GM23248 (cell line): ENCODE results near the gene PEX1.

Experiments used
- EZH2 ChIP-seq: fragments of 200-600 bp; sonication (generic); IDR thresholded peaks from 2 replicates; pipeline ENCODE4 v1.6.1; 2018; ENCODE audit warnings: antibody characterized with exemption, mild to moderate bottlenecking; ENCODE audit not compliant: insufficient read depth, poor library complexity, severe bottlenecking
- EZH2phosphoT487 ChIP-seq: fragments of 200-600 bp; sonication (generic); IDR thresholded peaks from 2 replicates; pipeline ENCODE4 v1.6.1; 2018; ENCODE audit warnings: antibody characterized with exemption, moderate library complexity, mild to moderate bottlenecking, low read depth; ENCODE audit not compliant: insufficient read depth

DNA sequence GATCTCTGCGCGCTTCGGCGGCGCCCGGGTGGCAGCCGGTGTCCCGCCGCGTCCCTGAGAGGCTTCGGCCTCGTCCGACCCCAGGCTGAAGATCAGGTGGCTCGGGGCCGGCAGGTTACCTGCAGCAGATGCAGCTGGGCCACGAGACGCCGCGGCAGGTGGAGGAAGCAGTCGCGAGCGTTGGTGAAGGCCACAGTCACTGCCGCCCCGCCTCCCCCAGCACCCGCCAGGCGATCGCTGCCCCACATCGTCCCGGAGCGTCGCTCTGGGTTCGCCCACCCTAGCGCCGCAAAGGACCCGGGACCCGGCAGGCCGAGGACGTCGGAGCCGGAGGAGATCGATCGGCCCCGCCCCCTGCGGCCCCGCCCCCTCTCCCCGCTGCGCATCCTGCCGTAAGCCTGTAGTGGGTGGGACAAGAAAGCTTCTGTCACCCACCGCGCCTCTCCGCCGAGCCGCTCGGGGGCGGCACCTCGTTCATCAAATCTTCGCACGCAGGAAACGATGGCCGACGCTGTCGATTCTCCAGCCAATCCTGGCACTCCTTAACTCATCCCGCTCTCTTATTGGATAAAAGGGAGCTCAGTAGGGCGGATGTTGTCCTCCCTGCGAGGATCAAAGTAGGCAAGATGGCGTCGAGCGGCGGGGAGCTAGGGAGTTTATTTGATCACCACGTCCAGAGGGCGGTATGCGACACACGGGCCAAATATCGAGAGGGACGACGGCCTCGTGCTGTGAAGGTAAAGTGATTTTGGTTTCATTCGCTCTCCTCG is at the start of gene PEX1, which contains the start of gene RBM48:
- TF ChIP-seq EZH2phosphoT487, result no peak
- TF ChIP-seq EZH2, result no peak
